H1 (cell line): ENCODE data around the gene TNNT3. TPM values are rescaled to one million over a fixed set of nuclear protein-coding genes. Genes with fewer than 3 reads are reported as not detected.

Experiments
- CTCF ChIA-PET: fragments of 300-600 bp; sonication (Branson Sonifier 250); formaldehyde crosslinking; loops from one replicate; lab custom pipeline; 2021; ENCODE audit not compliant: partially characterized antibody; lab: Charles Lee
- POLR2A ChIA-PET: fragments of 300-600 bp; sonication (Branson Sonifier 250); formaldehyde crosslinking; loops from one replicate; lab custom pipeline; 2021; ENCODE audit warnings: inconsistent platforms; ENCODE audit not compliant: partially characterized antibody; lab: Charles Lee
- DNase-seq, 2 experiments: peaks; one replicate each; pipeline versions ENCODE4 v3.0.0 to v3.0.0-alpha.2; 2010 to 2022; ENCODE audit warnings: low spot score in 2 of 2, low read depth in 1 of 2, mixed read lengths in 1 of 2
- FAIRE-seq: peaks from 2 replicates; lab custom pipeline; 2011; peaks lifted over from hg19 to GRCh38; lab: Jason Lieb, UNC
- H2AFZ ChIP-seq: 2 replicates; pipeline ENCODE4 v1.8.1; 2012; ENCODE audit warnings: low read length, inconsistent platforms
- H2AK5ac ChIP-seq: 2 replicates; pipeline ENCODE4 v1.6.1; 2013; ENCODE audit warnings: low read depth, low read length
- H2BK120ac ChIP-seq: replicated peaks from 2 replicates; pipeline ENCODE3; 2013; ENCODE audit warnings: low read depth, low read length, inconsistent platforms
- H2BK12ac ChIP-seq: 2 replicates; pipeline ENCODE4 v1.6.1; 2013; ENCODE audit warnings: low read depth, low read length
- H2BK15ac ChIP-seq: 2 replicates; pipeline ENCODE4 v1.6.1; 2013; ENCODE audit warnings: low read length
- H2BK20ac ChIP-seq: 2 replicates; pipeline ENCODE4 v1.6.1; 2013; ENCODE audit warnings: low read length
- H2BK5ac ChIP-seq: 2 replicates; pipeline ENCODE4 v1.6.1; 2013; ENCODE audit warnings: low read depth, low read length
- H3K14ac ChIP-seq: 2 replicates; pipeline ENCODE4 v1.6.1; 2013; ENCODE audit warnings: inconsistent platforms; ENCODE audit not compliant: insufficient read length
- H3K18ac ChIP-seq: 2 replicates; pipeline ENCODE4 v1.6.1; 2013; ENCODE audit warnings: low read length; ENCODE audit errors: extremely low read depth
- H3K23ac ChIP-seq: 2 replicates; pipeline ENCODE4 v1.6.1; 2013; ENCODE audit warnings: inconsistent platforms; ENCODE audit not compliant: insufficient read length
- H3K23me2 ChIP-seq: 2 replicates; pipeline ENCODE4 v1.6.1; 2013; ENCODE audit warnings: low read depth, low read length
- H3K27ac ChIP-seq: 2 replicates; pipeline ENCODE4 v1.6.1; 2011; ENCODE audit warnings: low read depth, low read length, inconsistent platforms
- H3K27me3 ChIP-seq, 4 experiments: replicated peaks in 1 of 4; 1 replicate in 1 of 4; 2 replicates in 3 of 4; pipeline versions ENCODE4 v1.6.1 to v1.8.1; 2011 to 2013; ENCODE audit warnings: low read length in 3 of 4, mild to moderate bottlenecking in 3 of 4, inconsistent platforms in 2 of 4, mixed read lengths in 2 of 4, moderate library complexity in 1 of 4; ENCODE audit not compliant: control insufficient read depth in 3 of 4, insufficient read depth in 3 of 4; ENCODE audit errors: extremely low read depth in 1 of 4
- H3K36me3 ChIP-seq, 4 experiments: 2 replicates each; pipeline versions ENCODE4 v1.6.1 to v1.8.1; 2011 to 2013; ENCODE audit warnings: mild to moderate bottlenecking in 4 of 4, low read length in 3 of 4, moderate library complexity in 2 of 4, control low read depth in 1 of 4, inconsistent platforms in 1 of 4; ENCODE audit not compliant: insufficient read depth in 4 of 4, control insufficient read depth in 2 of 4
- H3K4ac ChIP-seq: replicated peaks from 2 replicates; pipeline ENCODE3; 2013; ENCODE audit warnings: low read length, low read depth, mixed read lengths, inconsistent platforms; ENCODE audit not compliant: insufficient read length
- H3K4me1 ChIP-seq, 4 experiments: replicated peaks in 1 of 4; 1 replicate in 1 of 4; 2 replicates in 3 of 4; pipeline versions ENCODE4 v1.6.1 to v1.8.1; 2011 to 2013; ENCODE audit warnings: low read length in 3 of 4, inconsistent platforms in 2 of 4, mixed read lengths in 1 of 4; ENCODE audit not compliant: insufficient read depth in 4 of 4, control insufficient read depth in 3 of 4
- H3K4me2 ChIP-seq, 2 experiments: 2 replicates each; pipeline versions ENCODE4 v1.6.1 to v1.8.1; 2011 to 2013; ENCODE audit warnings: low read depth in 2 of 2, low read length in 2 of 2, control low read depth in 1 of 2, inconsistent platforms in 1 of 2, mild to moderate bottlenecking in 1 of 2; ENCODE audit not compliant: insufficient read depth in 1 of 2
- H3K4me3 ChIP-seq, 4 experiments: fragments of 200-600, 300-600 bp in 1 of 4; sonication (generic), shearing (Covaris generic), sonication (Bioruptor Twin) in 1 of 4; 2 replicates each; pipeline versions ENCODE4 v1.5.1 to v1.8.1; 2011 to 2016; ENCODE audit warnings: low read length in 4 of 4, low read depth in 3 of 4, control low read depth in 2 of 4, inconsistent platforms in 2 of 4, mild to moderate bottlenecking in 2 of 4, mixed read lengths in 1 of 4, moderate library complexity in 1 of 4; ENCODE audit not compliant: insufficient read depth in 2 of 4; ENCODE audit errors: extremely low read depth in 1 of 4
- H3K56ac ChIP-seq: replicated peaks from 2 replicates; pipeline ENCODE3; 2013; ENCODE audit warnings: low read depth, mild to moderate bottlenecking, mixed read lengths, low read length, inconsistent platforms; ENCODE audit not compliant: insufficient read length
- H3K79me1 ChIP-seq: 2 replicates; pipeline ENCODE4 v1.6.1; 2013; ENCODE audit warnings: low read depth, low read length, control low read depth
- H3K79me2 ChIP-seq, 2 experiments: 2 replicates each; pipeline versions ENCODE4 v1.6.1 to v1.8.1; 2012 to 2013; ENCODE audit warnings: low read length in 2 of 2, mild to moderate bottlenecking in 2 of 2, inconsistent platforms in 1 of 2; ENCODE audit not compliant: insufficient read depth in 2 of 2, control insufficient read depth in 1 of 2
- H3K9ac ChIP-seq, 4 experiments: replicated peaks in 1 of 4; 1 replicate in 1 of 4; 2 replicates in 3 of 4; pipeline versions ENCODE4 v1.6.1 to v1.8.1; 2011 to 2013; ENCODE audit warnings: low read depth in 3 of 4, low read length in 3 of 4, control low read depth in 2 of 4, mild to moderate bottlenecking in 2 of 4, moderate library complexity in 2 of 4, inconsistent platforms in 1 of 4; ENCODE audit errors: extremely low read depth in 1 of 4
- H3K9me3 ChIP-seq, 2 experiments: 2 replicates each; pipeline versions ENCODE4 v1.6.1 to v1.8.1; 2012 to 2013; ENCODE audit warnings: mild to moderate bottlenecking in 2 of 2, moderate library complexity in 2 of 2, control low read depth in 1 of 2, inconsistent platforms in 1 of 2, low read depth in 1 of 2, low read length in 1 of 2, mixed read lengths in 1 of 2; ENCODE audit not compliant: insufficient read depth in 2 of 2
- H4K20me1 ChIP-seq, 2 experiments: replicated peaks in 1 of 2; 2 replicates each; pipeline versions ENCODE3 to v1.8.1; 2011 to 2013; ENCODE audit warnings: inconsistent platforms in 2 of 2, low read length in 2 of 2, mild to moderate bottlenecking in 1 of 2; ENCODE audit not compliant: insufficient read depth in 2 of 2, control insufficient read depth in 1 of 2
- H4K5ac ChIP-seq: 2 replicates; pipeline ENCODE4 v1.6.1; 2013; ENCODE audit warnings: low read length, low read depth, mixed read lengths, inconsistent platforms; ENCODE audit not compliant: insufficient read length
- H4K8ac ChIP-seq: 2 replicates; pipeline ENCODE4 v1.8.0; 2013; ENCODE audit warnings: mild to moderate bottlenecking, moderate library complexity, low read length, inconsistent platforms; ENCODE audit not compliant: insufficient read depth; ENCODE audit errors: extremely low read depth
- H4K91ac ChIP-seq: replicated peaks from 2 replicates; pipeline ENCODE3; 2013; ENCODE audit warnings: low read length, mixed read lengths, inconsistent platforms; ENCODE audit not compliant: insufficient read length
- CHD2 ChIP-seq: IDR thresholded peaks from 2 replicates; pipeline ENCODE4 v1.6.1; 2012; ENCODE audit warnings: low read length, improper control_type of control experiment
- CREB1 ChIP-seq: IDR thresholded peaks from 2 replicates; pipeline ENCODE4 v1.6.1; 2012; ENCODE audit warnings: inconsistent platforms
- KDM1A ChIP-seq: fragments of 200-600, 300-600 bp; sonication (generic); IDR thresholded peaks from 2 replicates; pipeline ENCODE4 v1.7.1; 2016; ENCODE audit warnings: mild to moderate bottlenecking, low read length, borderline replicate concordance
- POLR2AphosphoS5 ChIP-seq: IDR thresholded peaks from 2 replicates; pipeline ENCODE4 v1.6.1; 2011; ENCODE audit warnings: low read depth, low read length
- RXRA ChIP-seq: IDR thresholded peaks from 2 replicates; pipeline ENCODE4 v1.6.1; 2011; ENCODE audit warnings: low read depth, mild to moderate bottlenecking, low read length, moderate library complexity; ENCODE audit not compliant: insufficient read depth
- WGBS, 2 experiments: shearing (Covaris generic) in 1 of 2; methylation state at CpG; one replicate each; pipeline versions ENCODE4 v1.1.6 to v1.1.7; 2013 to 2015; ENCODE audit warnings: low lambda C conversion rate in 2 of 2, mixed read lengths in 2 of 2, inconsistent platforms in 1 of 2, low coverage in 1 of 2, missing lambda C conversion rate in 1 of 2; ENCODE audit not compliant: insufficient replicate concordance in 2 of 2, insufficient coverage in 1 of 2, insufficient read length in 1 of 2; ENCODE audit errors: extremely low coverage in 1 of 2, missing lambda C conversion rate in 1 of 2; 5-methylcytosine and 5-hydroxymethylcytosine counted together
- polyA plus RNA-seq, 7 experiments: library from polyadenylated mRNA; depleted of rRNA in 3 of 7; stranded (reverse) in 5 of 7; unstranded in 2 of 7; fragments of >200 nt in 5 of 7; fragments of 200-250 nt in 2 of 7; gene quantifications; 1 replicate in 5 of 7; 2 replicates in 1 of 7; 4 replicates in 1 of 7; pipeline versions ENCODE4 v1.2.1 to v1.2.3, GENCODE V29; 2011 to 2013; ENCODE audit warnings: missing spikeins in 2 of 7, mixed read lengths in 2 of 7
- total RNA-seq: library from RNA; stranded (reverse); fragmentation: NEBNext Ultra II Directional; extraction: Animal tissue kit (Norgen Biotek cat#: 25700); gene quantifications from 2 replicates; pipeline ENCODE4 v1.2.1, GENCODE V29; 2021

TNNT3 gene
- total and polyA plus RNA-seq, 2 of the 8 experiments (the other 6 are each of a cell fraction or from before 2014, with no cell fraction given): not detected

DNA sequence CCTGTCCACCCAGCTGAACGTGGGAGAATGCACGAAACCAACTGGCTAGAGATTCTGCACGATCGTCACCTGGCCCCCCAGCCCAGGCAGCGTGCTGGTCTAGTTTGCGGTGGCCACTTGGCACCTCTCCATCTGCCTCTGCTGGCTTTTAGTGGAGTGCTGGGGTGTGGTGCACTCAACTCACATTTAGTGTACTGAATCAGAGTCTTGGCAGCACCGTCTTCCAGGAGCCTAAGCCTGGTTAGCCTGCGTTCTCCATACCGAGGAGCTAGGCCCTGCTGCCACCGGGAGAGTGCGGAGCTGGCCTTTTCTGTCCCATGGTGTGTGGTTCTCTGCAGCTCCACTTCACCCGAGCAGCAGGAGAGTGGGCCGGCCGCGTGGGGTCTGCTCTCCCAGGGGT lies 30.4 kb downstream of the TNNT3 start:
- Histone ChIP-seq H2BK5ac (no peak overlapping the region), H2AK5ac (no peak overlapping the region), H2BK20ac (no peak overlapping the region), H3K23me2 (no peaks in the 10 kb centered on the region), H3K36me3 (no peaks in the 10 kb centered on the region), H2BK15ac (no peak overlapping the region), H3K4me1 (no peaks in the 10 kb centered on the region), H2AFZ (no peak overlapping the region), H2BK120ac (no peak overlapping the region), H3K23ac (no peak overlapping the region), H3K4me3 (no peak overlapping the region), H3K9me3 (no peaks in the 10 kb centered on the region), H4K20me1 (no peaks in the 10 kb centered on the region), H3K79me1 (no peaks in the 10 kb centered on the region), H4K5ac (no peak overlapping the region), H3K18ac (no peak overlapping the region), H4K91ac (no peak overlapping the region), H3K4ac (no peak overlapping the region), H3K27me3 (no peaks in the 10 kb centered on the region), H3K9ac (no peak overlapping the region), H3K4me2 (no peak overlapping the region), H3K56ac (no peak overlapping the region), H2BK12ac (no peak overlapping the region), H4K8ac (no peak overlapping the region), H3K14ac (no peak overlapping the region), H3K79me2 (no peaks in the 10 kb centered on the region), H3K27ac (no peak overlapping the region)
- ChIA-PET POLR2A (interaction anchor here (1.3 to 1.8 kb wide), 3 partner anchors 9 to 201 kb away, joined by 3 to 5 read pairs (median 5); no protein-coding TSS in a partner anchor), CTCF (interaction anchor here (0.7 to 18.8 kb wide), 25 partner anchors 12 to 1013 kb away, joined by 3 to 416 read pairs (median 3); partner anchors contain the start of genes INS and TNNI2)
- FAIRE-seq (no peak), DNase-seq (no peak)
- no CpG with 5 or more reads among the region's 15 CpGs for WGBS, 2 experiments
- TF ChIP-seq POLR2AphosphoS5 (no peak), RXRA (no peak), CHD2 (no peak), KDM1A (no peak), CREB1 (no peak)
